MCF 10A (cell line): ENCODE results near the gene LAMA3. TPM values are rescaled to one million over a fixed set of nuclear protein-coding genes. Genes with fewer than 3 reads are reported as not detected.

Experiments
- BruUV-seq: library from RNA; stranded (reverse); fragments of 400-500 nt; replicated peaks from 2 replicates; lab custom pipeline; 2021; lab: Mats Ljungman, UMichigan
- CTCF ChIA-PET: fragments of 300-600 bp; sonication (Branson Sonifier 250); formaldehyde crosslinking; extraction: SDS; loops from one replicate; lab custom pipeline; 2021; ENCODE audit warnings: antibody characterized with exemption, inconsistent platforms; lab: Yijun Ruan, JAX
- POLR2A ChIA-PET: fragments of 300-600, 350-650 bp; sonication (Branson Sonifier 250); formaldehyde crosslinking; extraction: SDS; loops from one replicate; lab custom pipeline; 2020; ENCODE audit warnings: antibody characterized with exemption, inconsistent platforms; lab: Yijun Ruan, JAX
- DNase-seq: peaks from one replicate; pipeline ENCODE4 v3.0.0-alpha.2; 2018; ENCODE audit not compliant: unreplicated experiment
- H3K27ac Mint-ChIP-seq: one replicate; pipeline ENCODE4 v1.8.0; 2022; ENCODE audit warnings: mild to moderate bottlenecking, low read depth, mixed read lengths; ENCODE audit not compliant: unreplicated experiment
- H3K27me3 Mint-ChIP-seq: one replicate; pipeline ENCODE4 v1.8.0; 2022; ENCODE audit warnings: mixed read lengths; ENCODE audit not compliant: insufficient read depth, unreplicated experiment
- H3K36me3 Mint-ChIP-seq: one replicate; pipeline ENCODE4 v1.8.0; 2022; ENCODE audit warnings: mild to moderate bottlenecking, moderate library complexity, mixed read lengths; ENCODE audit not compliant: insufficient read depth, unreplicated experiment
- H3K4me1 Mint-ChIP-seq: one replicate; pipeline ENCODE4 v1.8.0; 2022; ENCODE audit warnings: mixed read lengths; ENCODE audit not compliant: insufficient read depth, unreplicated experiment
- H3K4me3 Mint-ChIP-seq: one replicate; pipeline ENCODE4 v1.8.0; 2022; ENCODE audit warnings: mild to moderate bottlenecking, moderate library complexity, mixed read lengths; ENCODE audit not compliant: unreplicated experiment
- H3K9me3 Mint-ChIP-seq: one replicate; pipeline ENCODE4 v1.8.0; 2022; ENCODE audit warnings: mixed read lengths; ENCODE audit not compliant: unreplicated experiment
- intact Hi-C: fragments of 100-400 bp; cut with micrococcal nuclease; formaldehyde crosslinking; loops from 2 replicates; pipeline ENCODE4 v1.14.1; 2022
- total RNA-seq: library from RNA; stranded (reverse); gene quantifications from 2 replicates; pipeline ENCODE4 v1.2.3, GENCODE V29; 2022
- TF ChIP-seq, protein P1 (sequence below): fragments of 200-600 bp; IDR thresholded peaks from one replicate; pipeline ENCODE4 v1.8.0; 2022; ENCODE audit warnings: antibody characterized with exemption, mild to moderate bottlenecking; ENCODE audit not compliant: unreplicated experiment

LAMA3 gene
- total RNA-seq, 1 experiment from 2014 or later: 371 TPM

- peaks cover 18% of the 10 kb centered on the region for H3K4me1 Mint-ChIP-seq
- no peaks in the 10 kb centered on the region for H3K36me3 Mint-ChIP-seq
- peak overlapping the region; percentile 95 for H3K27ac Mint-ChIP-seq
- POLR2A ChIA-PET: interaction anchor here (0.8 to 7.1 kb wide), 10 partner anchors 10 to 252 kb away, joined by 4 to 146 read pairs (median 15); no protein-coding TSS in a partner anchor
- no peaks in the 10 kb centered on the region for H3K9me3 Mint-ChIP-seq
- DNase-seq: peak; percentile 59
- H3K4me3 Mint-ChIP-seq: no peak overlapping the region
- intact Hi-C loops: no loop called here
- TF ChIP-seq, protein P1, sequence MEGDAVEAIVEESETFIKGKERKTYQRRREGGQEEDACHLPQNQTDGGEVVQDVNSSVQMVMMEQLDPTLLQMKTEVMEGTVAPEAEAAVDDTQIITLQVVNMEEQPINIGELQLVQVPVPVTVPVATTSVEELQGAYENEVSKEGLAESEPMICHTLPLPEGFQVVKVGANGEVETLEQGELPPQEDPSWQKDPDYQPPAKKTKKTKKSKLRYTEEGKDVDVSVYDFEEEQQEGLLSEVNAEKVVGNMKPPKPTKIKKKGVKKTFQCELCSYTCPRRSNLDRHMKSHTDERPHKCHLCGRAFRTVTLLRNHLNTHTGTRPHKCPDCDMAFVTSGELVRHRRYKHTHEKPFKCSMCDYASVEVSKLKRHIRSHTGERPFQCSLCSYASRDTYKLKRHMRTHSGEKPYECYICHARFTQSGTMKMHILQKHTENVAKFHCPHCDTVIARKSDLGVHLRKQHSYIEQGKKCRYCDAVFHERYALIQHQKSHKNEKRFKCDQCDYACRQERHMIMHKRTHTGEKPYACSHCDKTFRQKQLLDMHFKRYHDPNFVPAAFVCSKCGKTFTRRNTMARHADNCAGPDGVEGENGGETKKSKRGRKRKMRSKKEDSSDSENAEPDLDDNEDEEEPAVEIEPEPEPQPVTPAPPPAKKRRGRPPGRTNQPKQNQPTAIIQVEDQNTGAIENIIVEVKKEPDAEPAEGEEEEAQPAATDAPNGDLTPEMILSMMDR: no peak
- no TSS peak for BruUV-seq
- no peaks in the 10 kb centered on the region for H3K27me3 Mint-ChIP-seq
- CTCF ChIA-PET: interaction anchor here (0.6 to 1.7 kb wide), 6 partner anchors 8 to 209 kb away, joined by 3 to 6 read pairs (median 4); no protein-coding TSS in a partner anchor
Measured at GRCh38 chr18:23837591-23837990, 148.3 kb downstream of the LAMA3 start.

- POLR2A ChIA-PET: interaction anchor here (0.8 to 7.1 kb wide), 15 partner anchors 11 to 385 kb away, joined by 3 to 146 read pairs (median 7); partner anchors contain the start of gene RIOK3
- BruUV-seq: TSS peak; percentile 82
- intact Hi-C loops: no loop called here
Measured at GRCh38 chr18:23838233-23838632, 149.0 kb downstream of the LAMA3 start.

GRCh38 chr18:23838801-23839366, 149.6 kb downstream of the LAMA3 start:
- CTCF ChIA-PET: interaction anchor here (0.6 to 1.7 kb wide), 7 partner anchors 14 to 210 kb away, joined by 3 to 6 read pairs (median 3); no protein-coding TSS in a partner anchor
- DNase-seq: peak; percentile 63
- H3K4me1 Mint-ChIP-seq: peaks cover 28% of the 10 kb centered on the region
- H3K9me3 Mint-ChIP-seq: no peaks in the 10 kb centered on the region
- peak overlapping the region; percentile 57 for H3K4me3 Mint-ChIP-seq
- no peaks in the 10 kb centered on the region for H3K27me3 Mint-ChIP-seq
- TF ChIP-seq, protein P1: no peak
- H3K36me3 Mint-ChIP-seq: peaks cover 10% of the 10 kb centered on the region
- POLR2A ChIA-PET: interaction anchor here (0.8 to 7.1 kb wide), 16 partner anchors 12 to 385 kb away, joined by 3 to 146 read pairs (median 6); partner anchors contain the start of gene RIOK3
- intact Hi-C loops: no loop called here
- peak overlapping the region; percentile 95 for H3K27ac Mint-ChIP-seq
- BruUV-seq: no TSS peak

More at GRCh38 chr18:23838233-23838632, 149.0 kb downstream of the LAMA3 start:
- Mint-ChIP-seq H3K27me3 (no peaks in the 10 kb centered on the region), H3K36me3 (peaks cover 3% of the 10 kb centered on the region), H3K27ac (peak overlapping the region; percentile 95), H3K9me3 (no peaks in the 10 kb centered on the region), H3K4me3 (no peak overlapping the region), H3K4me1 (peaks cover 22% of the 10 kb centered on the region)
- no peak for DNase-seq
- CTCF ChIA-PET: interaction anchor here (0.6 to 1.7 kb wide), 8 partner anchors 9 to 210 kb away, joined by 3 to 6 read pairs (median 3); no protein-coding TSS in a partner anchor
- TF ChIP-seq, protein P1: no peak

DNA sequence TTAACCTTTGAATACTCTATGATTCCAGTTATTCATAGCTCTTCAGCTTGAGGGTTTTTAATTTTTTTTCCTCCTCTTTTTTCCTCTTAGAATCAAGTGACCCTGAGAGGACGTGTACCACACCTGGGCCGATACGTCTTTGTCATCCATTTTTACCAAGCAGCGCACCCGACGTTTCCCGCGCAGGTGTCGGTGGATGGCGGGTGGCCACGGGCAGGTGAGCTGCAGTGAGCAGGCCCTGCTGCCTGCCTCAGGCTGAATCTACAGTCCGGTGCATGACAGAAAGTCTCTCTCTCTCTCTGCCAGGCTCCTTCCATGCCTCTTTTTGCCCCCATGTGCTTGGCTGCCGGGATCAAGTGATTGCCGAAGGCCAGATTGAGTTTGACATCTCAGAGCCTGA, 153.1 kb downstream of the LAMA3 start:
- POLR2A ChIA-PET: interaction anchor here (0.6 to 7.1 kb wide), 5 partner anchors 9 to 994 kb away, joined by 3 to 146 read pairs (median 3); no protein-coding TSS in a partner anchor
- Mint-ChIP-seq H3K36me3 (peaks cover 12% of the 10 kb centered on the region), H3K27me3 (no peaks in the 10 kb centered on the region), H3K27ac (no peak overlapping the region), H3K9me3 (no peaks in the 10 kb centered on the region), H3K4me3 (no peak overlapping the region), H3K4me1 (peaks cover 34% of the 10 kb centered on the region)
- no TSS peak for BruUV-seq
- no peak for DNase-seq
- intact Hi-C loops: no loop called here
- CTCF ChIA-PET: interaction anchor here (1.2 to 1.8 kb wide), 2 partner anchors 14 to 29 kb away, joined by 3 to 5 read pairs; no protein-coding TSS in a partner anchor
- TF ChIP-seq, protein P1: no peak
